Adrenal gland (tissue), 12 donors: ENCODE data around the gene DYNC1I1. TPM values are rescaled to one million over a fixed set of nuclear protein-coding genes. Genes with fewer than 3 reads are reported as not detected.

ENCODE experiments used
- DNase-seq, 7 donors: peaks; one replicate each; pipeline ENCODE4 v3.0.0-alpha.2; 2019 to 2020
- H3K27ac ChIP-seq, 5 donors: fragments of 200-600 bp; sonication (generic) in 4 of 5; 1 replicate in 3 of 5; 2 replicates in 2 of 5; pipeline versions ENCODE4 v1.5.1 to v1.8.0; 2016 to 2020; ENCODE audit warnings: mild to moderate bottlenecking in 1 of 5
- H3K27me3 ChIP-seq: fragments of 200-600 bp; 2 replicates; pipeline ENCODE4 v1.8.0; 2021
- H3K36me3 ChIP-seq, 2 donors: fragments of 200-600 bp; replicated peaks in 1 of 2; 1 replicate in 1 of 2; 2 replicates in 1 of 2; pipeline versions ENCODE4 v1.5.1 to v1.8.0; 2018 to 2022
- H3K4me1 ChIP-seq, 2 donors: fragments of 200-600 bp; replicated peaks in 1 of 2; 1 replicate in 1 of 2; 2 replicates in 1 of 2; pipeline versions ENCODE4 v1.5.1 to v1.8.0; 2018 to 2021
- H3K4me3 ChIP-seq, 4 donors: fragments of 200-600 bp; sonication (generic) in 3 of 4; one replicate each; pipeline ENCODE4 v1.5.1; 2016 to 2018
- H3K9me3 ChIP-seq, 3 donors: fragments of 200-600 bp; sonication (generic) in 1 of 3; replicated peaks in 1 of 3; 1 replicate in 2 of 3; 2 replicates in 1 of 3; pipeline versions ENCODE4 v1.5.1 to v1.8.0; 2016 to 2021
- POLR2A ChIP-seq, 2 donors: fragments of 450-650 bp; IDR thresholded peaks; one replicate each; pipeline ENCODE4 v1.6.1; 2017; ENCODE audit warnings: antibody characterized with exemption in 2 of 2, mild to moderate bottlenecking in 2 of 2, moderate library complexity in 1 of 2
- WGBS, 4 donors: extraction: QIAGEN DNeasy Blood & Tissue Kit in 2 of 4; methylation state at CpG; one replicate each; pipeline versions ENCODE4 v1.1.5 to v1.1.7; 2013 to 2017; 5-methylcytosine and 5-hydroxymethylcytosine counted together
- intact Hi-C, 2 donors: fragments of 100-400 bp; cut with DNase I; formaldehyde crosslinking; loops; one replicate each; pipeline versions ENCODE4 v1.14.1 to v1.15.0; 2022 to 2023
- polyA plus RNA-seq, 3 donors: library from polyadenylated mRNA; stranded (reverse); fragments of 200-250 nt in 2 of 3; fragments of 350-450 nt in 1 of 3; fragmentation: Illumina TruSeq in 1 of 3; extraction: RNeasy Lipid Tissue Mini Kit (QIAGEN cat#74804) in 1 of 3; gene quantifications; one replicate each; pipeline ENCODE4 v1.2.3, GENCODE V29; 2013 to 2014
- total RNA-seq, 9 donors: library from RNA; depleted of rRNA in 4 of 9; stranded (reverse); fragments of >200 nt in 4 of 9; fragments of 120-200 nt in 1 of 9; fragmentation: NEBNext Ultra II Directional in 1 of 9; extraction: Animal tissue kit (Norgen Biotek cat#: 25700) in 1 of 9; gene quantifications; one replicate each; pipeline versions ENCODE4 v1.1.0 to v1.2.4, GENCODE V29; 2013 to 2023
- TF ChIP-seq, protein P1 (sequence below), 6 experiments: fragments of 450-650 bp in 4 of 6; fragments of 200-600 bp in 2 of 6; sonication (generic) in 1 of 6; IDR thresholded peaks; 1 replicate in 5 of 6; 2 replicates in 1 of 6; pipeline versions ENCODE4 v1.5.1 to v1.8.0; 2016 to 2021; ENCODE audit warnings: antibody characterized with exemption in 6 of 6, mild to moderate bottlenecking in 2 of 6, moderate library complexity in 1 of 6
- donor health status: healthy with polysubstance abuse.
- donor health status: Bipolar disorder and iron deficiency.
- donor health status: DM: yes; HTN: yes; CAD: no.
- donor health status: DM: no; HTN: no; CAD: no.
- donor health status: DM: no; HTN: no; CAD: no.
- donor health status: DM: yes; HTN: yes; CAD: no.

Gene DYNC1I1
- total and polyA plus RNA-seq, 12 donors = 0.97 to 42.6 (median 8.2) TPM

DNA sequence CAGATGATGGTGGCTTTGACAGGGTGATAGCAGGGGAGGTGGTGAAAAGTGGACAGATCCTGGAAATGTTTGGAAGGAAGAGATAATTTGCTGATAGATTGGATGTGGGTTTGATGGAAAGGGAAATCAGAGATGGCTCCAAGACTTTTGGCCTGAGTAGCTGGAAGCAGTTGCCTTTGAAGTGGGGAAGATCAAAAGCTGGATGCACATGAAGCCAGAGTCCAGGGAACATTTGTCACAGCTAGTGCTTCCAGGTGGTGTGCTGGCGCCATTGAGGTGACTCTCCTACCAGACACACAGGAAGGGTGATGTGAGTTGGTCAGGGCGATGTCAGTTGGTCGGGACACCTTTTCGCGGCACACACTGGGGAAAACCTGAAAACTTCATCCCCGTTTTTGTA, 15.9 kb downstream of the DYNC1I1 start:
- Histone ChIP-seq H3K36me3 (no peaks in the 10 kb centered on the region), H3K27me3 (no peaks in the 10 kb centered on the region), H3K27ac (no peak overlapping the region), H3K4me1 (no peaks in the 10 kb centered on the region), H3K4me3 (no peak overlapping the region), H3K9me3 (no peaks in the 10 kb centered on the region)
- WGBS, 4 donors = 82 to 99% (median 92%) methylated on average over 6 of the region's 6 CpGs
- no peak for DNase-seq
- TF ChIP-seq, protein P1, sequence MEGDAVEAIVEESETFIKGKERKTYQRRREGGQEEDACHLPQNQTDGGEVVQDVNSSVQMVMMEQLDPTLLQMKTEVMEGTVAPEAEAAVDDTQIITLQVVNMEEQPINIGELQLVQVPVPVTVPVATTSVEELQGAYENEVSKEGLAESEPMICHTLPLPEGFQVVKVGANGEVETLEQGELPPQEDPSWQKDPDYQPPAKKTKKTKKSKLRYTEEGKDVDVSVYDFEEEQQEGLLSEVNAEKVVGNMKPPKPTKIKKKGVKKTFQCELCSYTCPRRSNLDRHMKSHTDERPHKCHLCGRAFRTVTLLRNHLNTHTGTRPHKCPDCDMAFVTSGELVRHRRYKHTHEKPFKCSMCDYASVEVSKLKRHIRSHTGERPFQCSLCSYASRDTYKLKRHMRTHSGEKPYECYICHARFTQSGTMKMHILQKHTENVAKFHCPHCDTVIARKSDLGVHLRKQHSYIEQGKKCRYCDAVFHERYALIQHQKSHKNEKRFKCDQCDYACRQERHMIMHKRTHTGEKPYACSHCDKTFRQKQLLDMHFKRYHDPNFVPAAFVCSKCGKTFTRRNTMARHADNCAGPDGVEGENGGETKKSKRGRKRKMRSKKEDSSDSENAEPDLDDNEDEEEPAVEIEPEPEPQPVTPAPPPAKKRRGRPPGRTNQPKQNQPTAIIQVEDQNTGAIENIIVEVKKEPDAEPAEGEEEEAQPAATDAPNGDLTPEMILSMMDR (IDR thresholded peaks at IDR 0.05) = no peak
- no peak for TF ChIP-seq POLR2A (IDR thresholded peaks at IDR 0.05)
- intact Hi-C loops = no loop called here

DNA sequence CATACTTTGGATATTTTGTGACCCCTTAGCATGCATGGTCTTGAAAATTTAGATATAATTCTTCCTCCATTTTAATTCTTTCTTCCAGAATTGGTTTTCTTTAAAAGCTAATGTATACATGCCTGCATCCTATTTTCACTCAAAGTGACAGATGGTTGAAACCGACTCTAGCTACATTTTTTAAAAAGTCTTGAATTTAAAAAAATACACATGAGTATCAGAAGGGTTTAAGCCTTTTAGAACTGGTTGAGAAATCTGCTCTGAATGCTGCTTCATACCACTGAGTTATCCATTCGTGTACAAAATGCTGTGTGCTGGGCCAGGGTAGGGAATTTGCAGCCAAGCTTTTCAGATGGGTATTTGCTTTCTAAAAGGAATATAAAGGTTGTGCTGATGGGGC, 16.5 kb downstream of the DYNC1I1 start:
- 67 to 72% (median 70%) methylated on average over 2 of the region's 2 CpGs for WGBS, 4 donors
- Histone ChIP-seq H3K27me3 (no peaks in the 10 kb centered on the region), H3K9me3 (no peaks in the 10 kb centered on the region)

DNA sequence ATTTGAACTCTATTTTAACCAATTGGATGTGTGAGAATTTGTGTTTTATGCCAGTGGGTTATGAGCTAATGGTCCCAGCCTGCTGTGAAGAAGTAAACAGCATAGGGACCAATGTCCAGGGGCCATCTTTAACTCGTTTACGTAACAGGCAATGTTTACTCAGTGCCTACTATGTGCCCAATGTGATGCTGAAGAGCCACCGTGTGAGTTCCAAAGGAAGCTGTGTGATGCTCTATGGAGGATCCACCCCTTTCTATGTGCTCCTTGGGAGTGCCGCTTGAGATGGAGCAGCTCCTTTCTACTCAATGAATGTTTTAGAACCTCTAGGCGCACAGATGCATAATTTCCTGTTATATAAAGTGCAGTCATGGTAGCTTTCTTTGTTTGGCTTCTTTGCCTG, 21.3 kb downstream of the DYNC1I1 start:
- H3K4me1 ChIP-seq = no peaks in the 10 kb centered on the region
- no peaks in the 10 kb centered on the region for H3K27me3 ChIP-seq
- H3K4me3 ChIP-seq = no peak overlapping the region
- intact Hi-C loops = no loop called here
- no peak for DNase-seq
- H3K36me3 ChIP-seq = no peaks in the 10 kb centered on the region
- no peak overlapping the region for H3K27ac ChIP-seq
- 87 to 94% (median 92%) methylated on average over 5 of the region's 5 CpGs for WGBS, 4 donors
- no peaks in the 10 kb centered on the region for H3K9me3 ChIP-seq
- TF ChIP-seq, protein P1 (IDR thresholded peaks at IDR 0.05) = no peak
- TF ChIP-seq POLR2A (IDR thresholded peaks at IDR 0.05) = no peak

More for the DNA sequence above, 16.5 kb downstream of the DYNC1I1 start:
- TF ChIP-seq POLR2A (IDR thresholded peaks at IDR 0.05) = no peak
- TF ChIP-seq, protein P1 (IDR thresholded peaks at IDR 0.05) = no peak
- Histone ChIP-seq H3K36me3 (no peaks in the 10 kb centered on the region), H3K4me1 (no peaks in the 10 kb centered on the region), H3K27ac (no peak overlapping the region), H3K4me3 (no peak overlapping the region)
- intact Hi-C loops = no loop called here
- no peak for DNase-seq

DNA sequence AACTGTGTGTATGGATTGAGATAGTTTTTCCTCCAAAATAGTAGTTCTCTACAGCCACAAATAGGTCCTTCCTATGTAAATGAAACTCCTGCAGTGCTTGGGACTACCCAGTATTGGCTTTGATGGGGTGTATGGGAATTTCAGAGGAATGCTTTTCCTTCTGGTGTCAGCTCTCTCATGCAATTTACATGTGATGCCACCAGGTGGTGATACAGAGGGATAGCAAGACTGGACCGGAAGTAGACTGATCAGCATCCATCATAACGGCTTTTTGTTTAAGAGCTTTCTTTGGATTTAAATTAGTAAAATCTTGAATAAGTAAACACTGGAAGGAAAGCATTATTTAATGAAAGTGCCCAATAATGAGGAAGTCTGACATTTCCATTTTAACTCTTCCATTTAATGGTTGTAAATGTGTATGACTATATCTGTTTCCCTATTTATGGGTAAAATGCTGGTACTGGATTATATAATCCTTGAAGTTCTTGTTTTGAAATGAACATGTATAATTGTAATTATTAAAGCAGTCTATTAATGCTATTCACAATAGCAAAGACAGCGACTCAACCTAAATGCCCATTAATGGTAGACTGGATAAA, 22.7 kb downstream of the DYNC1I1 start:
- intact Hi-C loops = no loop called here
- no peaks in the 10 kb centered on the region for H3K36me3 ChIP-seq
- H3K4me3 ChIP-seq = no peak overlapping the region
- peak in 1 of 7 donors; percentile 18 for DNase-seq
- no peak overlapping the region for H3K27ac ChIP-seq
- TF ChIP-seq POLR2A (IDR thresholded peaks at IDR 0.05) = no peak
- TF ChIP-seq, protein P1 (IDR thresholded peaks at IDR 0.05) = peak; percentile 27 to 55 (median 46)
- H3K4me1 ChIP-seq = no peaks in the 10 kb centered on the region
- H3K27me3 ChIP-seq = no peaks in the 10 kb centered on the region
- 62 to 73% (median 69%) methylated on average over 3 of the region's 3 CpGs for WGBS, 4 donors
- no peaks in the 10 kb centered on the region for H3K9me3 ChIP-seq
